Osteocyte (in vitro differentiated cells): ENCODE data around the gene ZNF302. TPM values are rescaled to one million over a fixed set of nuclear protein-coding genes. Genes with fewer than 3 reads are reported as not detected.

Experiments
- DNase-seq: peaks from one replicate; pipeline ENCODE4 v3.0.0; 2021; ENCODE audit warnings: mixed read lengths; ENCODE audit not compliant: unreplicated experiment; ENCODE audit errors: extremely low spot score
- H3K27ac Mint-ChIP-seq: one replicate; pipeline ENCODE4 v1.8.0; 2021; ENCODE audit warnings: mild to moderate bottlenecking, mixed read lengths; ENCODE audit not compliant: unreplicated experiment
- H3K27me3 Mint-ChIP-seq: one replicate; pipeline ENCODE4 v1.8.0; 2021; ENCODE audit warnings: mixed read lengths; ENCODE audit not compliant: unreplicated experiment
- H3K36me3 Mint-ChIP-seq: one replicate; pipeline ENCODE4 v1.8.0; 2021; ENCODE audit warnings: mixed read lengths; ENCODE audit not compliant: unreplicated experiment
- H3K4me1 Mint-ChIP-seq: one replicate; pipeline ENCODE4 v1.8.0; 2021; ENCODE audit warnings: mixed read lengths; ENCODE audit not compliant: unreplicated experiment
- H3K4me3 Mint-ChIP-seq: one replicate; pipeline ENCODE4 v1.8.0; 2021; ENCODE audit warnings: mild to moderate bottlenecking, moderate library complexity, mixed read lengths; ENCODE audit not compliant: unreplicated experiment
- H3K9me3 Mint-ChIP-seq: one replicate; pipeline ENCODE4 v1.8.0; 2021; ENCODE audit warnings: mixed read lengths; ENCODE audit not compliant: unreplicated experiment
- CTCF ChIP-seq: fragments of 200-600 bp; sonication (generic); IDR thresholded peaks from 2 replicates; pipeline ENCODE4 v1.5.0; 2021; ENCODE audit warnings: antibody characterized with exemption, mild to moderate bottlenecking, moderate library complexity
- total RNA-seq: library from RNA; stranded (reverse); gene quantifications from 2 replicates; pipeline ENCODE4 v1.2.1, GENCODE V29; 2021

The ZNF302 gene
- total RNA-seq, 1 donor from 2014 or later, result 34.7 TPM

GRCh38 chr19:34645551-34645950, 31.9 kb upstream of the ZNF302 start:
- Mint-ChIP-seq H3K4me1 (no peaks in the 10 kb centered on the region), H3K36me3 (no peaks in the 10 kb centered on the region), H3K27ac (no peak overlapping the region), H3K27me3 (no peaks in the 10 kb centered on the region), H3K4me3 (no peak overlapping the region), H3K9me3 (peaks cover 5% of the 10 kb centered on the region)
- no peak for DNase-seq
- no peak for TF ChIP-seq CTCF

GRCh38 chr19:34649886-34650543, 27.5 kb upstream of the ZNF302 start:
- H3K27ac Mint-ChIP-seq, result no peak overlapping the region
- DNase-seq, result no peak
- H3K4me3 Mint-ChIP-seq, result no peak overlapping the region
- TF ChIP-seq CTCF, result no peak
- H3K4me1 Mint-ChIP-seq, result no peaks in the 10 kb centered on the region
- no peaks in the 10 kb centered on the region for H3K27me3 Mint-ChIP-seq
- H3K9me3 Mint-ChIP-seq, result peaks cover 18% of the 10 kb centered on the region
- H3K36me3 Mint-ChIP-seq, result no peaks in the 10 kb centered on the region

GRCh38 chr19:34651747-34652146, 25.7 kb upstream of the ZNF302 start:
- no peak for DNase-seq
- Mint-ChIP-seq H3K4me3 (no peak overlapping the region), H3K27me3 (no peaks in the 10 kb centered on the region), H3K9me3 (peaks cover 18% of the 10 kb centered on the region), H3K4me1 (no peaks in the 10 kb centered on the region), H3K27ac (no peak overlapping the region), H3K36me3 (no peaks in the 10 kb centered on the region)
- no peak for TF ChIP-seq CTCF

DNA sequence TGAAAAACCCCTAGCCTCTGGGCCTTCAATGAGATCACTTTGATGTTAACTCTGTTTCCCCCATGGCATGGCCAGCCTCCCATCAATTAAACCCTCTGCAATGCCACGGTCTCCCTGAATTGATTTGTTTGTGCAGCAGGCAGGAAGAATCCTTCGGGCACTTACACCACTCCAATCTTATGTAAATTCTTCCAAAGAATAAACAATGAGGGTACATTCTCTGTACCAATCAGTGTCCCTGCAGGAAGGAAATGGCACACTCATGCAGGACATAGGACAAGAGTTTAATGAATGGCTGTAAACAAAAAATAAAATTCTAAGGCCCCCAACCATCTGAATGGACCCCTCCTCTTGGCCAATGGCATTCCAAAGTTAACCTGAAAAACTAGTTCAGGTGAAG, 22.7 kb upstream of the ZNF302 start:
- Mint-ChIP-seq H3K4me3 (no peak overlapping the region), H3K27ac (no peak overlapping the region), H3K4me1 (no peaks in the 10 kb centered on the region), H3K27me3 (peaks cover 7% of the 10 kb centered on the region), H3K36me3 (no peaks in the 10 kb centered on the region), H3K9me3 (peaks cover 23% of the 10 kb centered on the region)
- no peak for DNase-seq
- TF ChIP-seq CTCF, result no peak

GRCh38 chr19:34655651-34656050, 21.8 kb upstream of the ZNF302 start:
- no peak for DNase-seq
- Mint-ChIP-seq H3K9me3 (peaks cover 18% of the 10 kb centered on the region), H3K4me1 (no peaks in the 10 kb centered on the region), H3K27ac (no peak overlapping the region), H3K27me3 (peaks cover 7% of the 10 kb centered on the region), H3K36me3 (no peaks in the 10 kb centered on the region), H3K4me3 (no peak overlapping the region)
- no peak for TF ChIP-seq CTCF
